Measurements from ENCODE around the gene MIEF1. TPM values are rescaled to one million over a fixed set of nuclear protein-coding genes. Genes with fewer than 3 reads are reported as not detected.

MIEF1 gene
- total RNA-seq, 4 donors from 2014 or later = 16.5 to 51.0 (median 41.3) TPM

GRCh38 chr22:39481595-39481994 lies 20.5 kb upstream of the MIEF1 start:
- Histone ChIP-seq H3K36me3 (peaks cover 0 to 16% (median 0%) of the 10 kb centered on the region in 3 donors), H3K4me3 (no peak overlapping the region), H3K4me1 (no peaks in the 10 kb centered on the region), H3K27ac (no peak overlapping the region), H3K27me3 (no peaks in the 10 kb centered on the region), H3K9me3 (no peaks in the 10 kb centered on the region)
- TF ChIP-seq POLR2A (IDR thresholded peaks at IDR 0.05) = no peak
- no peak for TF ChIP-seq CTCF (IDR thresholded peaks at IDR 0.05)
- no peak for DNase-seq

- Histone ChIP-seq H3K27me3 (no peaks in the 10 kb centered on the region), H3K4me3 (no peak overlapping the region), H3K9me3 (no peaks in the 10 kb centered on the region), H3K4me1 (no peaks in the 10 kb centered on the region), H3K27ac (no peak overlapping the region), H3K36me3 (peaks cover 0 to 18% (median 0%) of the 10 kb centered on the region in 3 donors)
- no peak for DNase-seq
- TF ChIP-seq CTCF (IDR thresholded peaks at IDR 0.05) = no peak
- no peak for TF ChIP-seq POLR2A (IDR thresholded peaks at IDR 0.05)
Measured at GRCh38 chr22:39482768-39483167, 19.3 kb upstream of the MIEF1 start.

DNA sequence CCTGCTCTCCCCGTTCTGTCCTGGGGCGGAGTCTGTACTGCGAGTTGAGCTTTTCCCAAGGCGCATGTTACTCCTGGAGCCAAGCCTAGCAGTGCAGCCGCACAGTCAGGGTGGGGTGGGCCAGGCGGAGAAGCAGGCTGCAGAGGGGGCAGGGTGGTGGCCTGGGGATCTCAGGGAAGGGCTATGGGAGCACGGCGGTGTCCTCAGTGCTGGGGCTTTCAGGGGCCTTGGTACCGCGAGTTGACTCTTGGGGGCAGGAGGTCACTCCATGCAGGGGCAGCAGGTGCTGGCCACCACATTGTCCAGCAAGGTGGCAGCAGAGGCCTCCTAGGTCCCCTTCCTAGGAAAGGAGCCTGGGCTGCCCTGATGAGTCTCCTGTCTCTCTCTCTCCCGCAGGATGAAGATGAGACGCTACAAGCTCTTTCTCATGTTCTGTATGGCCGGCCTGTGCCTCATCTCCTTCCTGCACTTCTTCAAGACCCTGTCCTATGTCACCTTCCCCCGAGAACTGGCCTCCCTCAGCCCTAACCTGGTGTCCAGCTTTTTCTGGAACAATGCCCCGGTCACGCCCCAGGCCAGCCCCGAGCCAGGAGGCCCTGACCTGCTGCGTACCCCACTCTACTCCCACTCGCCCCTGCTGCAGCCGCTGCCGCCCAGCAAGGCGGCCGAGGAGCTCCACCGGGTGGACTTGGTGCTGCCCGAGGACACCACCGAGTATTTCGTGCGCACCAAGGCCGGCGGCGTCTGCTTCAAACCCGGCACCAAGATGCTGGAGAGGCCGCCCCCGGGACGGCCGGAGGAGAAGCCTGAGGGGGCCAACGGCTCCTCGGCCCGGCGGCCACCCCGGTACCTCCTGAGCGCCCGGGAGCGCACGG lies 14.9 kb upstream of the MIEF1 start:
- H3K9me3 ChIP-seq = no peaks in the 10 kb centered on the region
- H3K36me3 ChIP-seq = peaks cover 0 to 18% (median 0%) of the 10 kb centered on the region in 3 donors
- no peaks in the 10 kb centered on the region for H3K27me3 ChIP-seq
- no peak overlapping the region for H3K27ac ChIP-seq
- no peak for DNase-seq
- TF ChIP-seq POLR2A (IDR thresholded peaks at IDR 0.05) (no peak), CTCF (IDR thresholded peaks at IDR 0.05) (no peak)
- peaks cover 0 to 18% (median 2%) of the 10 kb centered on the region in 4 donors for H3K4me1 ChIP-seq
- H3K4me3 ChIP-seq = no peak overlapping the region

DNA sequence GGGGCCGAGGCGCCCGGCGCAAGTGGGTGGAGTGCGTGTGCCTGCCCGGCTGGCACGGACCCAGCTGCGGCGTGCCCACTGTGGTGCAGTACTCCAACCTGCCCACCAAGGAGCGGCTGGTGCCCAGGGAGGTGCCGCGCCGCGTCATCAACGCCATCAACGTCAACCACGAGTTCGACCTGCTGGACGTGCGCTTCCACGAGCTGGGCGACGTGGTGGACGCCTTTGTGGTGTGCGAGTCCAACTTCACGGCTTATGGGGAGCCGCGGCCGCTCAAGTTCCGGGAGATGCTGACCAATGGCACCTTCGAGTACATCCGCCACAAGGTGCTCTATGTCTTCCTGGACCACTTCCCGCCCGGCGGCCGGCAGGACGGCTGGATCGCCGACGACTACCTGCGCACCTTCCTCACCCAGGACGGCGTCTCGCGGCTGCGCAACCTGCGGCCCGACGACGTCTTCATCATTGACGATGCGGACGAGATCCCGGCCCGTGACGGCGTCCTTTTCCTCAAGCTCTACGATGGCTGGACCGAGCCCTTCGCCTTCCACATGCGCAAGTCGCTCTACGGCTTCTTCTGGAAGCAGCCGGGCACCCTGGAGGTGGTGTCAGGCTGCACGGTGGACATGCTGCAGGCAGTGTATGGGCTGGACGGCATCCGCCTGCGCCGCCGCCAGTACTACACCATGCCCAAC lies 14.1 kb upstream of the MIEF1 start:
- H3K4me3 ChIP-seq = no peak overlapping the region
- H3K9me3 ChIP-seq = no peaks in the 10 kb centered on the region
- H3K27ac ChIP-seq = no peak overlapping the region
- DNase-seq = no peak
- peaks cover 0 to 18% (median 0%) of the 10 kb centered on the region in 3 donors for H3K36me3 ChIP-seq
- H3K4me1 ChIP-seq = peaks cover 0 to 18% (median 2%) of the 10 kb centered on the region in 4 donors
- no peaks in the 10 kb centered on the region for H3K27me3 ChIP-seq
- TF ChIP-seq POLR2A (IDR thresholded peaks at IDR 0.05) (no peak), CTCF (IDR thresholded peaks at IDR 0.05) (no peak)

DNA sequence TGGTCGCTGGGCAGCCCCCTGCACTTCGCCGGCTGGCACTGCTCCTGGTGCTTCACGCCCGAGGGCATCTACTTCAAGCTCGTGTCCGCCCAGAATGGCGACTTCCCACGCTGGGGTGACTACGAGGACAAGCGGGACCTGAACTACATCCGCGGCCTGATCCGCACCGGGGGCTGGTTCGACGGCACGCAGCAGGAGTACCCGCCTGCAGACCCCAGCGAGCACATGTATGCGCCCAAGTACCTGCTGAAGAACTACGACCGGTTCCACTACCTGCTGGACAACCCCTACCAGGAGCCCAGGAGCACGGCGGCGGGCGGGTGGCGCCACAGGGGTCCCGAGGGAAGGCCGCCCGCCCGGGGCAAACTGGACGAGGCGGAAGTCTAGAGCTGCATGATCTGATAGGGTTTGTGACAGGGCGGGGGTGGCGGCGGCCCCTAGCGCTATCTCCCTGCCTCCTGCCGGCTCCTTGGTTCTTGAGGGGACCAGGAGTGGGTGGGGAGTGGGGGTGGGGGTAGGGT lies 13.5 kb upstream of the MIEF1 start:
- Histone ChIP-seq H3K27ac (no peak overlapping the region), H3K36me3 (peaks cover 0 to 18% (median 0%) of the 10 kb centered on the region in 3 donors), H3K4me3 (no peak overlapping the region), H3K27me3 (no peaks in the 10 kb centered on the region), H3K9me3 (no peaks in the 10 kb centered on the region), H3K4me1 (peaks cover 0 to 18% (median 2%) of the 10 kb centered on the region in 4 donors)
- no peak for TF ChIP-seq CTCF (IDR thresholded peaks at IDR 0.05)
- TF ChIP-seq POLR2A (IDR thresholded peaks at IDR 0.05) = no peak
- DNase-seq = no peak
